B cell (primary cell): ENCODE data around the gene SURF2. TPM values are rescaled to one million over a fixed set of nuclear protein-coding genes. Genes with fewer than 3 reads are reported as not detected.

ENCODE experiments used
- ATAC-seq: fragments of 200-7000 bp; cut with Tn5 transposase; one replicate; pipeline ENCODE4 v1.10.0; 2021; ENCODE audit warnings: low read depth, mild to moderate bottlenecking, moderate number of reproducible peaks, moderate library complexity
- CTCF ChIA-PET: fragments of 350-600 bp; sonication (Branson Sonifier 250); formaldehyde crosslinking; loops from one replicate; lab custom pipeline; 2021; ENCODE audit warnings: antibody characterized with exemption, inconsistent platforms; lab: Charles Lee
- POLR2A ChIA-PET: fragments of 350-600 bp; sonication (Branson Sonifier 250); formaldehyde crosslinking; loops from one replicate; lab custom pipeline; 2021; ENCODE audit warnings: antibody characterized with exemption; lab: Charles Lee
- DNase-seq: peaks from one replicate; pipeline ENCODE4 v3.0.0; 2013
- H2AFZ ChIP-seq: 2 replicates; pipeline ENCODE4 v1.6.1; 2012; ENCODE audit warnings: mild to moderate bottlenecking, low read depth, low read length; ENCODE audit not compliant: insufficient read depth, poor library complexity, severe bottlenecking
- H3K27ac ChIP-seq, 2 donors: 1 replicate in 1 of 2; 2 replicates in 1 of 2; pipeline ENCODE4 v1.5.1; 2012 to 2013; ENCODE audit warnings: low read length in 2 of 2, mild to moderate bottlenecking in 2 of 2, moderate library complexity in 1 of 2
- H3K27me3 ChIP-seq, 4 experiments: fragments of 200-600 bp in 1 of 4; sonication (generic) in 1 of 4; replicated peaks in 1 of 4; 1 replicate in 2 of 4; 2 replicates in 2 of 4; pipeline versions ENCODE4 v1.6.1 to v1.7.0; 2013 to 2016; ENCODE audit warnings: low read length in 3 of 4, mild to moderate bottlenecking in 2 of 4, mixed read lengths in 1 of 4, moderate library complexity in 1 of 4; ENCODE audit not compliant: insufficient read depth in 4 of 4, control insufficient read depth in 3 of 4; ENCODE audit errors: control extremely low read depth in 1 of 4
- H3K36me3 ChIP-seq, 2 experiments: replicated peaks in 1 of 2; 1 replicate in 1 of 2; 2 replicates in 1 of 2; pipeline versions ENCODE4 v1.6.1 to v1.7.1; 2013; ENCODE audit warnings: low read length in 1 of 2; ENCODE audit not compliant: insufficient read depth in 2 of 2, control insufficient read depth in 1 of 2; ENCODE audit errors: control extremely low read depth in 1 of 2, extremely low read depth in 1 of 2
- H3K4me1 ChIP-seq, 2 donors: fragments of 200-600 bp in 1 of 2; sonication (generic) in 1 of 2; 1 replicate in 1 of 2; 2 replicates in 1 of 2; pipeline versions ENCODE4 v1.5.1 to v1.6.1; 2013 to 2017; ENCODE audit warnings: low read length in 2 of 2; ENCODE audit not compliant: control insufficient read depth in 2 of 2, insufficient read depth in 2 of 2
- H3K4me2 ChIP-seq: replicated peaks from 2 replicates; pipeline ENCODE3; 2012; ENCODE audit warnings: mild to moderate bottlenecking, low read depth, low read length; ENCODE audit not compliant: poor library complexity, severe bottlenecking
- H3K4me3 ChIP-seq, 5 experiments: fragments of 200-600 bp in 1 of 5; sonication (generic) in 1 of 5; 1 replicate in 3 of 5; 2 replicates in 2 of 5; pipeline versions ENCODE4 v1.5.1 to v1.7.0; 2011 to 2016; ENCODE audit warnings: low read length in 4 of 5, mild to moderate bottlenecking in 4 of 5, low read depth in 2 of 5, control low read depth in 1 of 5, moderate library complexity in 1 of 5; ENCODE audit not compliant: insufficient read depth in 1 of 5; ENCODE audit errors: control extremely low read depth in 1 of 5, extremely low read depth in 1 of 5
- H3K79me2 ChIP-seq: fragments of 200-600 bp; sonication (generic); one replicate; pipeline ENCODE4 v1.6.0; 2016; ENCODE audit warnings: low read length; ENCODE audit not compliant: control insufficient read depth, insufficient read depth
- H3K9ac ChIP-seq: fragments of 200-600 bp; sonication (generic); 2 replicates; pipeline ENCODE4 v1.6.1; 2017; ENCODE audit warnings: mild to moderate bottlenecking, low read length, moderate library complexity
- H3K9me3 ChIP-seq, 3 donors: one replicate each; pipeline versions ENCODE4 v1.6.1 to v1.7.1; 2013; ENCODE audit warnings: low read length in 2 of 3; ENCODE audit not compliant: control insufficient read depth in 2 of 3, insufficient read depth in 1 of 3; ENCODE audit errors: control extremely low read depth in 1 of 3
- H4K20me1 ChIP-seq: 2 replicates; pipeline ENCODE4 v1.6.0; 2012; ENCODE audit warnings: mild to moderate bottlenecking, low read length; ENCODE audit not compliant: insufficient read depth, control insufficient read depth, poor library complexity, severe bottlenecking
- H3K27ac Mint-ChIP-seq: one replicate; pipeline ENCODE4 v1.8.0; 2021; ENCODE audit warnings: mixed read lengths
- H3K27me3 Mint-ChIP-seq: one replicate; pipeline ENCODE4 v1.8.0; 2021; ENCODE audit warnings: mixed read lengths
- H3K4me1 Mint-ChIP-seq: one replicate; pipeline ENCODE4 v1.8.0; 2021; ENCODE audit warnings: mixed read lengths
- H3K4me3 Mint-ChIP-seq: one replicate; pipeline ENCODE4 v1.8.0; 2021; ENCODE audit warnings: mixed read lengths
- H3K9me3 Mint-ChIP-seq: one replicate; pipeline ENCODE4 v1.8.0; 2022; ENCODE audit warnings: mixed read lengths; ENCODE audit not compliant: insufficient read depth
- EZH2 ChIP-seq: IDR thresholded peaks from 2 replicates; pipeline ENCODE4 v1.6.1; 2012; ENCODE audit warnings: borderline replicate concordance, low read depth, mild to moderate bottlenecking, moderate library complexity, low read length; ENCODE audit not compliant: insufficient read depth, poor library complexity, severe bottlenecking
- WGBS: methylation state at CpG from one replicate; pipeline ENCODE4 v1.1.5; 2013; ENCODE audit warnings: missing lambda C conversion rate; ENCODE audit not compliant: insufficient coverage; 5-methylcytosine and 5-hydroxymethylcytosine counted together
- intact Hi-C: fragments of 100-400 bp; cut with micrococcal nuclease; formaldehyde crosslinking; loops from one replicate; pipeline ENCODE4 v1.10.0; 2022
- polyA plus RNA-seq: library from polyadenylated mRNA; depleted of rRNA; stranded (reverse); fragments of >200 nt; gene quantifications from 2 replicates; pipeline ENCODE4 v1.2.3, GENCODE V29; 2012
- total RNA-seq, 2 donors: library from RNA; stranded (reverse); fragments of 120-200 nt in 1 of 2; gene quantifications; 1 replicate in 1 of 2; 2 replicates in 1 of 2; pipeline versions ENCODE4 v1.2.3 to v1.2.4, GENCODE V29; 2013 to 2022
- TF ChIP-seq, protein P1 (sequence below): fragments of 200-600 bp; IDR thresholded peaks from one replicate; pipeline ENCODE4 v1.8.0; 2022; ENCODE audit warnings: antibody characterized with exemption, mild to moderate bottlenecking

SURF2 gene
- total and polyA plus RNA-seq, 2 donors (not counting 1 experiment from before 2014, with no cell fraction given): 17.1 to 17.3 TPM

DNA sequence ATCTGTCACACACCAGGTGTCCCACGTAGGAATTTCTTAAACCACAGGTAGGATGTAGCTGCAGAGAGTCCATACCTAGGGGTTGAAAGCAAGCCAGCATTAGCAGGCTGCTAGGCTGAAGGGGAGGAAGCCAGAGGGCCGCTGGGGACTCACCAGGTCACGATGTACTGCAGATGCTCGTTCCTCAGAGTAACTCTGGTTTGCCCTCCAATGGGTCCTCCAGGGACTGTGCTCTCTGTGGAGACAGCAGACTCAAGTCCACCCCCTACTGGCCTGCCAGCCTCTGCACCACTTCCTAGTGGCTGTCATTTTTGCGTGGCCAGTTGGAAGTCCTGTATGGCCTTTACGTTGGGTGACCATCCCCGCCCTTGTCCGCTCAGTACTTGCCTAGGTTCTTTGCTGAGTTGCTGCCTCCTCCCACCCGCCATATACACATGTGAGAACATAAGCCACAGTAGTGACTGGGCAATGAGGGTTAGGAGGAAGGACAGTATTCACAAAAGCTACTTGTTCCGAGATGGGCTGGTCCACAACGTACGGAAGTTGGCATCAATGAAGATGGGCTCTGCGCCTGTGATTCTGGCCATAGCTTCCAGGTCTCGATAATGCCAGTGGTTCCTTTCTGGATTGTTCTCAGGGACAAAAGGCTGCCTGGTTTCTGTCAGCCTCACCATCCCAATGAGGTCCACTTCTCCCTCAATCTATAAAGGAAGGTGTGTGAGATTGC is 4.3 kb upstream of the SURF2 start:
- no peak overlapping the region for H2AFZ ChIP-seq
- TF ChIP-seq EZH2: no peak
- TF ChIP-seq, protein P1, sequence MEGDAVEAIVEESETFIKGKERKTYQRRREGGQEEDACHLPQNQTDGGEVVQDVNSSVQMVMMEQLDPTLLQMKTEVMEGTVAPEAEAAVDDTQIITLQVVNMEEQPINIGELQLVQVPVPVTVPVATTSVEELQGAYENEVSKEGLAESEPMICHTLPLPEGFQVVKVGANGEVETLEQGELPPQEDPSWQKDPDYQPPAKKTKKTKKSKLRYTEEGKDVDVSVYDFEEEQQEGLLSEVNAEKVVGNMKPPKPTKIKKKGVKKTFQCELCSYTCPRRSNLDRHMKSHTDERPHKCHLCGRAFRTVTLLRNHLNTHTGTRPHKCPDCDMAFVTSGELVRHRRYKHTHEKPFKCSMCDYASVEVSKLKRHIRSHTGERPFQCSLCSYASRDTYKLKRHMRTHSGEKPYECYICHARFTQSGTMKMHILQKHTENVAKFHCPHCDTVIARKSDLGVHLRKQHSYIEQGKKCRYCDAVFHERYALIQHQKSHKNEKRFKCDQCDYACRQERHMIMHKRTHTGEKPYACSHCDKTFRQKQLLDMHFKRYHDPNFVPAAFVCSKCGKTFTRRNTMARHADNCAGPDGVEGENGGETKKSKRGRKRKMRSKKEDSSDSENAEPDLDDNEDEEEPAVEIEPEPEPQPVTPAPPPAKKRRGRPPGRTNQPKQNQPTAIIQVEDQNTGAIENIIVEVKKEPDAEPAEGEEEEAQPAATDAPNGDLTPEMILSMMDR: no peak
- POLR2A ChIA-PET: no interaction called here
- no peaks in the 10 kb centered on the region for H3K9me3 Mint-ChIP-seq
- H3K27ac ChIP-seq: no peak overlapping the region
- H3K27ac Mint-ChIP-seq: peak overlapping the region; percentile 47
- peaks cover 37% of the 10 kb centered on the region for H3K4me1 Mint-ChIP-seq
- H3K4me3 ChIP-seq: no peak overlapping the region
- H3K4me1 ChIP-seq: peaks cover 19 to 33% of the 10 kb centered on the region in 2 donors
- 70% methylated on average over 8 of the region's 14 CpGs for WGBS
- H3K4me2 ChIP-seq: no peak overlapping the region
- peak; percentile 52 for DNase-seq
- no peak overlapping the region for H3K4me3 Mint-ChIP-seq
- H3K27me3 ChIP-seq: no peaks in the 10 kb centered on the region
- H3K36me3 ChIP-seq: peaks cover 0 to 46% of the 10 kb centered on the region in 2 experiments
- peaks cover 50% of the 10 kb centered on the region for H3K79me2 ChIP-seq
- CTCF ChIA-PET: interaction anchor here (1.1 kb wide), 1 partner anchor 19 kb away, joined by 3 read pairs; no protein-coding TSS in a partner anchor
- H4K20me1 ChIP-seq: peaks cover 42% of the 10 kb centered on the region
- intact Hi-C loops: loop anchor here (10.0 kb wide), 1 partner anchor 167 kb away; no protein-coding TSS in a partner anchor
- no peaks in the 10 kb centered on the region for H3K27me3 Mint-ChIP-seq
- H3K9ac ChIP-seq: no peak overlapping the region
- ATAC-seq: no peak
- H3K9me3 ChIP-seq: peaks cover 0 to 8% (median 0%) of the 10 kb centered on the region in 3 donors
